ENCODE data around the gene FZD4. TPM values are rescaled to one million over a fixed set of nuclear protein-coding genes. Genes with fewer than 3 reads are reported as not detected.
"Not testable (repeated sequence)": the region's sequence is repeated elsewhere in the genome, so short reads cannot be mapped to it uniquely, and the experiment has no call there.

The FZD4 gene
- total RNA-seq, result 47.1 TPM

DNA sequence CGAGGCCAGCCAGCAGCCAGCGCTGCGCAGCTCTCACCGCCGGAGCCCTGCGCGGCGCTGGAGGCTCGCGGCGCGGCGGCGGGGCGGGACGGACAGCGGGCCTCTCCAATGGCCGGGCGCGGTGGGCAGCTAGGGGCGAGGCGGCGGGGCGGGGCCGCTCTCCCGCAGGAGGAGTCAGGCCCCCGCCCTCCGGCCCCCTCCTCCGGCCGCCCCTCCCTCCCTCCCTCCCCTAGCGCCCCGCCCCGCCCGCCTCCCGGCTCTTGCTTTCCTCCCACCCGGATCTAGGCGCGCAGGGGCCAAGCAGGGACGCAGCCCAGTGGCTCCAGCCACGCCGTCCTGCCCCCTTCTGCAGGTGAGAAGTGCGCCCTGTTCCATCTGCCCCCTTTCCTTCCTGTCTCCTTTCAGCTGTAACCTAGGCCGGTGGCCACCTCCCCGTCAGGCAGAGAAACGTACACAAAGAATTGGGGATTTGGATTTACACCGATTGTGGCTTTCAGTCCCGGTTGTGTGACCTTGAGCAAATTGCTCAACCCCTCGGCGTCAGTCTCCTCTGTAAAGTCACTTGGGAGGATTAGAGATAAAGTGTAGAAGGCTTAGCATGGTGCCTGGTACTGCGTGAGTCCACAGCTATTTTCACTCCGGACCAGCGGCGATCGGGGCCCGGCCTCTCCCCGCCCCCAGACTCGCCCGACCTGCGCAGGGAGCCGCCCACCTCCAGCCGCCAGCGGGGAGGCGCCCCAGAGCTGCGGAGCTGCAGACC, at the start of gene FZD4:
TSS of gene FZD4 (minus strand) at position 35 of the 760 bp plus-strand sequence. CDS start 310 bp downstream, outside the sequence.
- H3K9me3 ChIP-seq, result no peaks in the 10 kb centered on the region
- H3K4me3 ChIP-seq, result peak within 1 kb of the TSS; percentile 74 to 84
- peaks cover 29% of the 10 kb centered on the region for H3K4me1 ChIP-seq
- H3K27me3 ChIP-seq, result no peaks in the 10 kb centered on the region
- TF ChIP-seq POLR2AphosphoS5 (IDR thresholded peaks at IDR 0.05; ENCODE audit: insufficient read depth in 1 of 2, low read depth in 1 of 2) (peak in 1 of 2 donors; percentile 83), CTCF (IDR thresholded peaks at IDR 0.05) (peak in 1 of 3 experiments; percentile 44), POLR2A (IDR thresholded peaks at IDR 0.05) (peak in 1 of 2 donors; percentile 95)
- no peaks in the 10 kb centered on the region for H3K36me3 ChIP-seq
- H3K27ac ChIP-seq, result peak within 1 kb of the TSS; percentile 92
- no peak for DNase-seq (ENCODE audit: extremely low spot score in 2 of 2)
- intact Hi-C loops (cut with DNase I), result loop anchor here (5.0 kb wide), 1 partner anchor 82 kb away; the partner anchor contains the start of gene TMEM135

GRCh38 chr11:87004281-87004680, 49.1 kb upstream of the FZD4 start:
- DNase-seq (ENCODE audit: extremely low spot score in 2 of 2); H3K9me3 ChIP-seq; H3K36me3 ChIP-seq; intact Hi-C loops (cut with DNase I); H3K4me3 ChIP-seq; H3K27ac ChIP-seq; H3K27me3 ChIP-seq; H3K4me1 ChIP-seq: not testable (repeated sequence)

DNA sequence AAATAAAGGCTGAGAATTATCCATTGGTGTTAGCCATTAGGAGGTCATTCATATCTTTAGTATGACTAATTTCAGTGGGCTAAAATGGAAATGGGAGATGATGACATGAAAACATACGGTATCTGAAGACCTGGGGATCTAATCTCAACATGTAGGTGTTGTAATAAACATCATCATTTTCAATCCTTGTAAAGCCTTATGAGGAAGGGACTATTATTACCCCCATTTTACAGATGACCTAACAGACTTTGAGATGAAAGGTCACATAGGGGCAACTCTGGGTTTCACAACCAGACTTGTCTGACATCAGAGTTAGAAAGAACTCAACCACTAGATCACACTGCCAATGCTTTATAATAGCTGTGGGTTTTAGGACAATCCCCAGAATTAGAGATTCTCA, 47.7 kb upstream of the FZD4 start:
- H3K27ac ChIP-seq, result no peak overlapping the region
- H3K36me3 ChIP-seq, result no peaks in the 10 kb centered on the region
- DNase-seq (ENCODE audit: extremely low spot score in 2 of 2), result no peak
- no peaks in the 10 kb centered on the region for H3K9me3 ChIP-seq
- H3K4me3 ChIP-seq, result no peak overlapping the region
- H3K4me1 ChIP-seq, result no peaks in the 10 kb centered on the region
- no peaks in the 10 kb centered on the region for H3K27me3 ChIP-seq
- intact Hi-C loops (cut with DNase I), result no loop called here
- TF ChIP-seq POLR2AphosphoS5 (IDR thresholded peaks at IDR 0.05; ENCODE audit: insufficient read depth in 1 of 2, low read depth in 1 of 2) (no peak), CTCF (IDR thresholded peaks at IDR 0.05) (no peak), POLR2A (IDR thresholded peaks at IDR 0.05) (no peak)

DNA sequence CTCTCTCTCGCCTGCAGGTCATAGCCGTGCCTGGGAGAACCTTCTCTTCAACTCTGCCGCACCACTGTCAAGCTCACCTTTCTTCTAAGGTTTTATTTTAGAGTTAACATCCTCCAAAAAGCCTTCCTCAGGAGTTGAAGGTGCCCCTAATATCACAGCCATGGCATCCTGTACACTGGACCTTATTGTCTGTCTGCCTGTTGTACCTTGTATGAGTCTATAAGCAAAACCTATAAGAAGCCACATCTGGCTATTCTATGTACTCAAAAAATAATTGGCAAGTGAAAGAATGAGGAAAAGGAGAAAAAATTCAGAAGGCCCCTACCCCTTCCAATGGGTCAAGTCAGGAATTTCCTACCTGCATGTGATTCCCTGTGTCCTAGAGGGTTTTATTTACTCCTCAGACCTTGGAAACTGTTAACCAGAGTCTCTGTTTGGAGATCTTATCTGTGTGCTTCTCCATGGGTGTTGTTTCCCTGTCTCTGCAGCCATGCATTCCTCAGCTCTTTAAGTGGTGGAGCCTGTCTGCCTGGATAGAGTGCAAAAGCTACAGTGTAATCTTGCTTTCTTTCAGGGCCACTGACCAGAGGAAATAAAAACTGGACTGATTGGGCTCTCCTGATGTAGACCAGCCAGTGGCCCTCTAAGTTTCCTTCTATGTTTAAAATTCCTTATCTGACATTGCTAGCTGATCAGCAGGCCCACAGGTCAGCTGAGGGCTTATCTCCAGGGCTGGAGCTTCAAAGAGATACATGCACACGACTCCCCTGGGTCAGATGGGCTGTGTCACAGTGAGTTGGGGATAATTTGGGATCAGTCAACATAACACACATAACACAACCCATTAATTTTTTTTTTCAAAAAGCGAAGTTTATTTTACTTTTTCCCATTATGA, 44.9 kb upstream of the FZD4 start:
- H3K9me3 ChIP-seq, result no peaks in the 10 kb centered on the region
- intact Hi-C loops (cut with DNase I), result no loop called here
- no peaks in the 10 kb centered on the region for H3K27me3 ChIP-seq
- no peak for DNase-seq (ENCODE audit: extremely low spot score in 2 of 2)
- no peaks in the 10 kb centered on the region for H3K36me3 ChIP-seq
- no peak overlapping the region for H3K27ac ChIP-seq
- TF ChIP-seq POLR2AphosphoS5 (IDR thresholded peaks at IDR 0.05; ENCODE audit: insufficient read depth in 1 of 2, low read depth in 1 of 2) (no peak), POLR2A (IDR thresholded peaks at IDR 0.05) (no peak), CTCF (IDR thresholded peaks at IDR 0.05) (no peak)
- H3K4me1 ChIP-seq, result no peaks in the 10 kb centered on the region
- no peak overlapping the region for H3K4me3 ChIP-seq

DNA sequence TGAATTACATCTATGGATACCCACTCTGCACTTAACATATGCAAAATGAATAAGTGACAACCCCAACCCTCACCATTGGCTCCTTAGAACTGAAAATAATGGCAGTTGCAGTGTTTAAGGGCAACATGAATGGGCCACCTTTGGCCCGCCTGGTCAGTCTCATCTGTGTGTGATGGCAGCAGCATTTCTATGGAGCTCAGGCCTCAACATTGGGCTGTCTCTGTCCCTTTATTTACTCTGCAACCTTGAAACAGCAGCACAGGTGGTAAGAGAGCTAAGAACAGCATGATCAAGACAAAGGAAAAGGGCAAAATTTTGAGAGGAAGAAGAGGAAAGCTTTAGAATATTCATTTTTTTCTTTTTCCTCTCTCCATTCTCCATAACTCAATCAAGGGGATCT, 44.2 kb upstream of the FZD4 start:
- Histone ChIP-seq H3K9me3 (no peaks in the 10 kb centered on the region), H3K4me3 (no peak overlapping the region), H3K36me3 (no peaks in the 10 kb centered on the region), H3K27me3 (no peaks in the 10 kb centered on the region), H3K4me1 (no peaks in the 10 kb centered on the region), H3K27ac (no peak overlapping the region)
- DNase-seq (ENCODE audit: extremely low spot score in 2 of 2), result no peak
- TF ChIP-seq POLR2AphosphoS5 (IDR thresholded peaks at IDR 0.05; ENCODE audit: insufficient read depth in 1 of 2, low read depth in 1 of 2), result no peak
- no peak for TF ChIP-seq POLR2A (IDR thresholded peaks at IDR 0.05)
- no peak for TF ChIP-seq CTCF (IDR thresholded peaks at IDR 0.05)
- intact Hi-C loops (cut with DNase I), result no loop called here
